Suprapubic skin (tissue), 3 donors: ENCODE data around the gene PIGL.

Experiments
- CTCF ChIP-seq, 2 donors: fragments of 200-600 bp in 1 of 2; fragments of 450-650 bp in 1 of 2; sonication (generic) in 1 of 2; IDR thresholded peaks; one replicate each; pipeline ENCODE4 v1.5.1; 2016 to 2019; ENCODE audit warnings: antibody characterized with exemption in 2 of 2, mild to moderate bottlenecking in 1 of 2, moderate library complexity in 1 of 2
- POLR2A ChIP-seq, 2 donors: fragments of 450-650 bp; IDR thresholded peaks; one replicate each; pipeline ENCODE4 v1.6.1; 2017; ENCODE audit warnings: antibody characterized with exemption in 2 of 2, mild to moderate bottlenecking in 2 of 2, moderate library complexity in 2 of 2

DNA sequence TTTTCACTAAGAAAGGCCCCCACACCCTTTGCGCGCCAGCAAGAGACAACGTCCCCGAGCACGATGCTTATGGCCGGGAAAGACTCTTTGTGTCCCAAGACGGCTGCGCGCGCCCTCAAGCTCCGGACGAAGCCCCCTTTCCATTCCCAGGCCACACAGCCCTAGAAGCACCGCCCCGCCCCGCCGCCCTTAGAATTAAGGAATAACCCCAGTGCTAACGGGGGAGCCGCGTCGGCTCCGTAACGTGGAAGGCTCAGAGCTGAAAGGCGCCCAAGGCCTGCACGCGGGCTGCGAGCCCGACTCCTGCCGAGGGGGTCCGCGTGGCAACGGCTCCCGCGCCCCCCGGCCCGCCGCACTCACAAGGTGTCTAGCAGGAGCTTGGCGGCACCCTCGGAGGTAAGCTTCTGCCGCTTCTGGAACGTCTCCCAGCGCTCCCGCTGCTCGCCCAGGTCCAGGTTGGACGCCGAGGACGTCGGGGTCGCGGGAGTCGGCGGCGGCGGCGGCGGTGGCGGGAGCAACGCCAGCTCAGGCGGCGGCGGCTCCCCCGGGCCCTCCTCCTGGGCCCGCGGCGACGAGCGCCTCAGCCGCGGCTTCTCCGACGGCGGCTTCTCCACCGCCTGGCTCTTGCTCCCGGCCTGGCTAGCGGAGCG, 135.8 kb downstream of the PIGL start:
- no peak for TF ChIP-seq POLR2A (IDR thresholded peaks at IDR 0.05)
- TF ChIP-seq CTCF (IDR thresholded peaks at IDR 0.05): no peak
